Left hindlimb (tissue), 1 donor: Measurements from ENCODE around the gene GALNT9.

Experiments
- DNase-seq: peaks from one replicate; pipeline ENCODE4 v3.0.0-alpha.2; 2018

GALNT9 gene

GRCh38 chr12:132194556-132194955 is 134.8 kb downstream of the GALNT9 start:
- DNase-seq = no peak

DNA sequence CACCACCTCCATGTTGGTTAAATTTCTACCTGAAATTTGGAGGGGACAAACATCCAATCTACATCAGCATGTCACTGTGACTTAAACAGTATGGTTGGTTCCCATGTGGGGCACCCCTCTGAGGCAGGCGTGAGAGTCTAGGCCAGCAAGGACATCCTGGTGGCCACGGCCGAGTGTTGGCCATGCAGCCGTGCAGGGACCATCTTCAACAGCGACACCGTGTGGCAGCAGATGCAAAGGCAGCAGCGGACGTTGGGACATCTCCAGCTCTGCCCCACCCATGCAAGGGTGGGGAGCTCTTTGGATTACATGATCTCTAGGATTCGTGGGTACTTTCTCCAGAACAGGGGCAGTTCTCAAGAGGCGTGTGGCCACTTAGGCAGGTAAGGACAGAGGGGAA is 135.3 kb downstream of the GALNT9 start:
- no peak for DNase-seq

DNA sequence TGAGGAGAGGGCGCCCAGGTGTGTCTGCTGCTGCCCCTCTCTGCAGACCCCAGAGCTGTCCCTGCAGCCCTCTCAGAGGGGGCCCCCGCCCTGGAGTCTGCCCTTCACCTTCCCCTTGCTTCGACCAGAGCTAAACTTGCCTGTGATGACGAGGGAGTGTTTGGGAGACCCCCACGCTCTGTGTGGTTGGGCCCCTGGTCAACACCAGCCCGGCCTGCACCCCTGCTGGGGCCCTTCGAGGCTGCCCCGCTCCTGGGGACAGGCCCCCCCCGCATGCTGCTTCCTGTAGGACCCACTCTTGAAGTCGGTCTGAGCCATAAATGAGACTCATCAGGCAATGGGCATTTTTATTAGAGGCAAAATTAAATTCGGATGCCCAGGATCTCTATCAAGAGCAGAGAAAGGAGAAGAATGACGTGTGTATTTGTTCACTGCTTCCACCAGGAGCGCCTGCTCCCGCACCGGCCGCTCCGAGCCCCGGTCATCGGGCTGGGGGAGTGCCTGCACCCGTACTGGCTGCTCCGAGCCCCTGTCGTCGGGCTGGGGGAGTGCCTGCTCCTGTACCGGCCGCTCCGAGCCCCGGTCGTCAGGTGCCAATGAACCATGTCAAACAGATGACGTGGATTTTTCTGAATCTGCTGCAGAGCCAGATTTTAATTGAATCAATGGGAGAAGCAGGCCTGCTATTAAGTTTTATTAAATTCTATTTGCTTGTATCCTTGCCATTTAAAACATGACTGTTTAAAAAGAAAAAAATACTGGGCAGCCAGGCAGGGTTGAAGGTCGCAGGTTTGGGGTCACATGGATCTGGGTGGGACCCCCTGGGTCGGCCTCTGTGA is 137.5 kb downstream of the GALNT9 start:
- no peak for DNase-seq

DNA sequence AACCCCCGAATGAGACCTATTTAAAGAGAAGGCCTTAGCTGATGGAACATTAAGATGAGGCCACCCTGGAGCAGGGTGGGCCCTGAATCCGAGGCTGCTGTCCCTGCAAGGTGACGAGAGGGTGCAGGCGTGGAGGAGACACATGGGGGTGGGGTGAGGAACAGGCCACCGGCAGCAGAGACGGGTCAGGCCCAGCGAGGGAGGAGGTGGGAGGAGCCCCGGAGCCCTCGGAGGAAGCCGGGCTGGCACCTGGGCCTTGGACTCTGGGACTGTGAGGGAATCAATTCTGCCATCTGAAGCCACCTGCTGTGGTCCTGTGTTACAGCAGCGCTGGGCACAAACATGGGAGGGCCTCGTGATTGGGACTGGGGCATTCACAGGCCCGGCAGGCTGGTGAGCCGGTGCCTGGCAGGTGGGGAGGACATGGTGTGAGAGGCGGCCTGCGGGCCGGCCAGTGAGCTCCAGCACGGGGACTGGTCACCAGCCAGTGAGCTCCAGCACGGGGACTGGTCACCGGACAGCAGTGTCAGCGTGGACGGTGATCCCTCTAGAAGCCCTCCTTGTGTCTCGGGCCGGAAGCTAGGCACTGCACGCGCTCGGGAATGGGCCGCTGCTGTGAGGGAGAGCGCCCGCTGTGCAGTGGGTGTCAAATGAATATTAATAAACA is 138.4 kb downstream of the GALNT9 start:
- DNase-seq = no peak

GRCh38 chr12:132190012-132190755 is 139.2 kb downstream of the GALNT9 start:
- DNase-seq = no peak

DNA sequence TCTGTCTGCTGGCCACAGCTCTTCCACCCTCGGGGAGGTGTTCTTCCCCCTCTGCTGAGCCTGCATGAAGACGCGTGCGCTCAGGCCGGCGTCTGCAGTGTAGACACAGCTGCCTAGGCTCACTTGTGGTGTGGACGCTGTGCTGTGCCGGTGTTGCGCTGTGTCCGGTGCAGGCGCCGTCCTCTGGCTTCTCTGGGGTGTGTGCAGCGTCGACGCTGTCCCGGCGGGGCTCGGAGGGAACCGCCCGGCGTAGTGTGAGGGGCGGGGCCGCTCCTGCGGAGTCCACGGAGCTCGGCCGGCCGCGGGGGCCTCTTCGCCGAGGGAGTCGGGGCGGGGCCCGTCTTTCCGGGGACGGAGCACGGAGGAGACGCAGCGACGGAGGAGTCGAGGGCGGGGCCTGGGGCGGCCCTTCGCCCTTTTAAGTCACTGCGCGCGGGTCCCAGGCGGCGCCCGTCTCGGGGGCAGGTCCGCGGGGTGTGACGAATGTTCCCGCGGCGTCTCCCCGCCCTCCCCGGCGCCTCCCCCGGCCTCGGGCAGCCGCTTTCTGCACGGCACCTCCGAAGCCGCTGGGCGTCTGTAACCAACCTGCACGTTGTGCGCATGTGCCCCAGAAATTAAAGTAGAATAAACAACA is 139.9 kb downstream of the GALNT9 start:
- DNase-seq = peak; percentile 84

GRCh38 chr12:132188916-132189325 is 140.5 kb downstream of the GALNT9 start:
- DNase-seq = no peak

- no peak for DNase-seq
Observed at GRCh38 chr12:132188451-132188901, 140.9 kb downstream of the GALNT9 start.

- no peak for DNase-seq
Observed at GRCh38 chr12:132187646-132188450, 141.5 kb downstream of the GALNT9 start.

DNA sequence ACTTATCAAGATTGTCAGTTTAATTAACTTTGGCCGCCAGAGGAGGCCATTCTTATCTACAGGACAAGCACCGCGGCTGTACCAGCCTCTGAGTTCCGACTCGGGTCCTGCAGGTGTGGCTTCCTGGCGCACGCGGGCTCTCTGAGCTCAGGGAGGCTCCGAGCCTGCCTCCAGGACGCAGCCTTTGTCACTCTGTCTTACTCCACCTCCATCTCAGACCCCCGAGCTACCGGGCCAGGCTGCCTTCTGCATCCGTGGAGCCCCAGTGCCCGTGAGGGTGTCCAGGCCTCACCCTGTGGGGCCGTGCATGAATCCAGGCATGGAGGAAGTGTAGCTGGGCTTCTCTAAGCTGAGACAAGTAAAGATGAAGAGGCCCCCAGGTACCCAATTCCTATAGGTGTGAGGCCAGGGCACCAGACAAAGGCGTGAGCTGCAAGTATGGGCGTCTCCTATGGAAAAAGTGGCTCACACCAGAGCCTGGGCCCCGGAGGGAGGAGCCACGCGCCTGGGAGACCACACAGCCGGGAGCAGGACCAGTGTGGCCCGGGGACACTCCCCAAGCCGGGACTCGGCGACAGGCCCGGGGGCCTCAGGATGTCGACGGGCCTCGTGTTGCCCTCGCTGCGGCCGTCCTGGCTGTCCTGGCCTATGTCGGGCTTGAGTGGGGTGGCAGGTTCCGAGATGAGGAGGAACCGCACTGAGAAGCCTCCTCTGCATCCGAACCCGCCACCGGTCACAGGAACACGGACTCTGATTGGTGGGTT is 142.3 kb downstream of the GALNT9 start:
- no peak for DNase-seq

GRCh38 chr12:132186208-132186856 is 143.1 kb downstream of the GALNT9 start:
- no peak for DNase-seq

DNA sequence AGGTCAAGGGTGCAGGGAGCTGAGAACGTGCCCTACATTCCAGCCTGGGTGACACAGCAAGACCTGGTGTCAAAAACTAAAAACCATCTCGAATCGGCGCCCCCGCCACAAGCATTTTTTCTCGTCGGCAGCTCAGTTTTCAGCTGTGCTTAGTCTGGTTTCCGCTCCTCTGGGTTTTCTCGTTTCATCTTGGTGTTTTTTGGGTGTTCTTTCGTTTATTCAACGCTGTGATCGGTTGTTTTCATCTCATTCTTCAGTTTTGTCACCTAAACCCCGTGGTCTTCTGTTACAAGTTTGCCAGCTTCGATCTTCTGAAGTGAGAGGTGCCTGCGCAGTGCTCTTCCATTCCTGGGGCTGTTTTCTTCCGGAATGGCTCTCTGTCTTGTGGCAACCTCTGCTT is 143.7 kb downstream of the GALNT9 start:
- no peak for DNase-seq

- no peak for DNase-seq
Observed at GRCh38 chr12:132182711-132183365, 146.6 kb downstream of the GALNT9 start.

DNA sequence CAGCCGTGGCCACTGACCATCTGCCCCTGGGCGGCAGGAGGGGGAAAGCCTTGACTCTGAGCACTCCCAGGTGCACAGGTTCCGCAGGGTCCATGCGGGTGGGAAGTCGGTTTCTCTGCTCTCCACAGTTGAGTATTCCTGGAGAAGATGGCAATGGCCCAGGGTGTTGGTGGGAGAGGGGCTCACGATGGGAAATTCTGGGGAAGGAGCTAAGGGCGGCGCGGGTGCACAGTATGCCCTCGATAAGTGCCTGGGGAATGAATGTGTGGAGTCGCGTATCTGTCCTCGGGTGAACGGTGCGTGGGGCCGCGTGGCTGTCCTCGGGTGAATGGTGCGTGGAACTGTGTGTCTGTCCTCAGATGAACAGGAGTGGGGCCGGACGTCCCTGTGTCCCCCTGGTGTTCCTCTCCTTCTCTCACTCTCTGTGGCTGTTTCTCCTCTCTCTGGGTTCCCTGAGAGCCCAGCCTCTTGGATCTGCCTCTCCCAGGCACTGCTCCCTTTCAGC is 147.1 kb downstream of the GALNT9 start:
- DNase-seq = no peak

- no peak for DNase-seq
Observed at GRCh38 chr12:132181570-132182200, 147.7 kb downstream of the GALNT9 start.

GRCh38 chr12:132180648-132181546 is 148.5 kb downstream of the GALNT9 start:
- no peak for DNase-seq

- no peak for DNase-seq
Observed at GRCh38 chr12:132179431-132180362, 149.7 kb downstream of the GALNT9 start.
